Progenitor cell of endocrine pancreas (in vitro differentiated cells): ENCODE measurements around the gene GPX3. TPM values are rescaled to one million over a fixed set of nuclear protein-coding genes. Genes with fewer than 3 reads are reported as not detected.

ENCODE experiments used
- DNase-seq: peaks from one replicate; pipeline ENCODE4 v3.0.0; 2021; ENCODE audit warnings: low spot score; ENCODE audit not compliant: unreplicated experiment
- H3K27ac Mint-ChIP-seq: 2 replicates; pipeline ENCODE4 v1.8.0; 2021; ENCODE audit warnings: mild to moderate bottlenecking, moderate library complexity, mixed read lengths
- H3K27me3 Mint-ChIP-seq: 2 replicates; pipeline ENCODE4 v1.8.0; 2021; ENCODE audit warnings: mixed read lengths
- H3K36me3 Mint-ChIP-seq: 2 replicates; pipeline ENCODE4 v1.8.0; 2022; ENCODE audit warnings: mixed read lengths; ENCODE audit not compliant: insufficient read depth
- H3K4me1 Mint-ChIP-seq: 2 replicates; pipeline ENCODE4 v1.8.0; 2021; ENCODE audit warnings: low read depth, mixed read lengths
- H3K4me3 Mint-ChIP-seq: 2 replicates; pipeline ENCODE4 v1.8.0; 2021; ENCODE audit warnings: low read depth, mild to moderate bottlenecking, moderate library complexity, mixed read lengths
- H3K9me3 Mint-ChIP-seq: 2 replicates; pipeline ENCODE4 v1.8.0; 2021; ENCODE audit warnings: low read depth, mixed read lengths
- CTCF ChIP-seq: fragments of 200-600 bp; sonication (generic); IDR thresholded peaks from one replicate; pipeline ENCODE4 v1.5.0; 2021; ENCODE audit warnings: antibody characterized with exemption, mild to moderate bottlenecking; ENCODE audit not compliant: unreplicated experiment
- total RNA-seq: library from RNA; stranded (reverse); gene quantifications from 2 replicates; pipeline ENCODE4 v1.2.1, GENCODE V29; 2021

GPX3 gene
- total RNA-seq, 1 donor from 2014 or later, result 28.2 TPM

- Mint-ChIP-seq H3K4me1 (peaks cover 6% of the 10 kb centered on the region), H3K27me3 (no peaks in the 10 kb centered on the region), H3K4me3 (no peak overlapping the region), H3K27ac (no peak overlapping the region), H3K9me3 (no peaks in the 10 kb centered on the region), H3K36me3 (peaks cover 9% of the 10 kb centered on the region)
- no peak for DNase-seq
- no peak for TF ChIP-seq CTCF
These were observed 4.3 kb downstream of the GPX3 start for GRCh38 chr5:151024440-151025249.

- H3K4me1 Mint-ChIP-seq, result peaks cover 5% of the 10 kb centered on the region
- TF ChIP-seq CTCF, result no peak
- no peak for DNase-seq
- H3K4me3 Mint-ChIP-seq, result no peak overlapping the region
- H3K9me3 Mint-ChIP-seq, result no peaks in the 10 kb centered on the region
- peaks cover 9% of the 10 kb centered on the region for H3K36me3 Mint-ChIP-seq
- H3K27ac Mint-ChIP-seq, result no peak overlapping the region
- no peaks in the 10 kb centered on the region for H3K27me3 Mint-ChIP-seq
These were observed 4.8 kb downstream of the GPX3 start for GRCh38 chr5:151025250-151025606.

GRCh38 chr5:151026088-151026487, 5.7 kb downstream of the GPX3 start:
- DNase-seq, result no peak
- Mint-ChIP-seq H3K27ac (no peak overlapping the region), H3K4me1 (peaks cover under 1% of the 10 kb centered on the region), H3K9me3 (no peaks in the 10 kb centered on the region), H3K27me3 (no peaks in the 10 kb centered on the region), H3K4me3 (no peak overlapping the region), H3K36me3 (peaks cover 10% of the 10 kb centered on the region)
- no peak for TF ChIP-seq CTCF

- Mint-ChIP-seq H3K27ac (no peak overlapping the region), H3K4me1 (no peaks in the 10 kb centered on the region), H3K4me3 (no peak overlapping the region), H3K36me3 (peaks cover 13% of the 10 kb centered on the region), H3K27me3 (no peaks in the 10 kb centered on the region), H3K9me3 (no peaks in the 10 kb centered on the region)
- DNase-seq, result no peak
- no peak for TF ChIP-seq CTCF
These were observed 6.3 kb downstream of the GPX3 start for GRCh38 chr5:151026679-151027078.

GRCh38 chr5:151027961-151028479, 7.6 kb downstream of the GPX3 start:
- peaks cover 17% of the 10 kb centered on the region for H3K36me3 Mint-ChIP-seq
- H3K4me3 Mint-ChIP-seq, result no peak overlapping the region
- H3K9me3 Mint-ChIP-seq, result no peaks in the 10 kb centered on the region
- H3K27me3 Mint-ChIP-seq, result no peaks in the 10 kb centered on the region
- TF ChIP-seq CTCF, result no peak
- no peak overlapping the region for H3K27ac Mint-ChIP-seq
- no peaks in the 10 kb centered on the region for H3K4me1 Mint-ChIP-seq
- DNase-seq, result no peak
